Fibroblast of lung (primary cell): Measurements from ENCODE around the gene SERP1. TPM values are rescaled to one million over a fixed set of nuclear protein-coding genes. Genes with fewer than 3 reads are reported as not detected.

ENCODE experiments used
- DNase-seq, 2 donors: peaks; one replicate each; pipeline versions ENCODE4 v3.0.0 to v3.0.0-alpha.2; 2010; ENCODE audit warnings: low read depth in 2 of 2
- H2AFZ ChIP-seq: 2 replicates; pipeline ENCODE4 v1.5.1; 2012; ENCODE audit warnings: low read length, control low read depth, inconsistent platforms
- H3K27ac ChIP-seq: 2 replicates; pipeline ENCODE4 v1.5.1; 2011; ENCODE audit warnings: low read length, control low read depth; ENCODE audit not compliant: insufficient read depth
- H3K27me3 ChIP-seq: 2 replicates; pipeline ENCODE4 v1.5.1; 2011; ENCODE audit warnings: mild to moderate bottlenecking, low read length; ENCODE audit not compliant: control insufficient read depth, insufficient read depth
- H3K36me3 ChIP-seq: 2 replicates; pipeline ENCODE4 v1.5.1; 2011; ENCODE audit warnings: low read length; ENCODE audit not compliant: control insufficient read depth, insufficient read depth
- H3K4me1 ChIP-seq: 2 replicates; pipeline ENCODE4 v1.5.1; 2011; ENCODE audit warnings: low read length; ENCODE audit not compliant: control insufficient read depth, insufficient read depth; ENCODE audit errors: extremely low read depth
- H3K4me2 ChIP-seq: 2 replicates; pipeline ENCODE4 v1.5.1; 2011; ENCODE audit warnings: low read length, control low read depth; ENCODE audit not compliant: insufficient read depth; ENCODE audit errors: extremely low read depth
- H3K4me3 ChIP-seq, 4 experiments: fragments of 200-600 bp in 1 of 4; sonication (generic) in 1 of 4; replicated peaks in 1 of 4; 2 replicates each; pipeline ENCODE4 v1.5.1; 2011 to 2016; ENCODE audit warnings: low read length in 4 of 4, low read depth in 3 of 4, mild to moderate bottlenecking in 3 of 4, control low read depth in 2 of 4, inconsistent platforms in 1 of 4, mixed read lengths in 1 of 4; ENCODE audit not compliant: insufficient read depth in 1 of 4; ENCODE audit errors: control extremely low read depth in 1 of 4
- H3K79me2 ChIP-seq: 2 replicates; pipeline ENCODE4 v1.5.1; 2012; ENCODE audit warnings: mild to moderate bottlenecking, low read length, inconsistent platforms; ENCODE audit not compliant: control insufficient read depth, insufficient read depth
- H3K9ac ChIP-seq: 2 replicates; pipeline ENCODE4 v1.5.1; 2011; ENCODE audit warnings: mild to moderate bottlenecking, low read length, control low read depth; ENCODE audit not compliant: insufficient read depth
- H3K9me3 ChIP-seq: 2 replicates; pipeline ENCODE4 v1.5.1; 2012; ENCODE audit warnings: low read depth, low read length; ENCODE audit not compliant: control insufficient read depth, insufficient read depth
- H4K20me1 ChIP-seq: 2 replicates; pipeline ENCODE4 v1.5.1; 2011; ENCODE audit warnings: low read length; ENCODE audit not compliant: control insufficient read depth, insufficient read depth; ENCODE audit errors: extremely low read depth
- CTCF ChIP-seq, 2 donors: IDR thresholded peaks in 1 of 2; conservative IDR thresholded peaks in 1 of 2; 1 replicate in 1 of 2; 2 replicates in 1 of 2; pipeline ENCODE4 v1.5.1; 2011 to 2012; ENCODE audit warnings: low read length in 2 of 2, control low read depth in 1 of 2, inconsistent platforms in 1 of 2, low read depth in 1 of 2, mild to moderate bottlenecking in 1 of 2
- EZH2 ChIP-seq: IDR thresholded peaks from 2 replicates; pipeline ENCODE4 v1.5.1; 2012; ENCODE audit warnings: low read length, control low read depth, mild to moderate bottlenecking; ENCODE audit errors: missing control alignments
- polyA plus RNA-seq, 2 donors: library from polyadenylated mRNA; depleted of rRNA in 1 of 2; stranded (reverse) in 1 of 2; unstranded in 1 of 2; fragments of >200 nt; gene quantifications; 2 replicates each; pipeline ENCODE4 v1.2.1, GENCODE V29; 2011 to 2012; ENCODE audit warnings: missing spikeins in 1 of 2
- total RNA-seq: library from RNA; depleted of rRNA; stranded (reverse); fragments of >200 nt; gene quantifications from 2 replicates; pipeline ENCODE4 v1.2.1, GENCODE V29; 2014

Gene SERP1
- total and polyA plus RNA-seq, 2 donors (not counting 1 experiment from before 2014, with no cell fraction given): 105 to 135 TPM

- Histone ChIP-seq H2AFZ (no peak overlapping the region), H3K9me3 (no peaks in the 10 kb centered on the region), H3K4me1 (no peaks in the 10 kb centered on the region), H3K27me3 (no peaks in the 10 kb centered on the region), H3K79me2 (peaks cover 15% of the 10 kb centered on the region), H3K9ac (no peak overlapping the region), H3K27ac (no peak overlapping the region), H3K36me3 (no peaks in the 10 kb centered on the region), H4K20me1 (no peaks in the 10 kb centered on the region), H3K4me2 (no peak overlapping the region), H3K4me3 (no peak overlapping the region)
- no peak for DNase-seq
- TF ChIP-seq EZH2 (no peak), CTCF (conservative IDR thresholded peaks at IDR 0.05 in 1 of 2, IDR thresholded peaks at IDR 0.05 in 1 of 2; ENCODE audit: low read depth in 1 of 2, low read length in 2 of 2) (no peak)
Measured at GRCh38 chr3:150538324-150539208, 7.7 kb downstream of the SERP1 start.

- Histone ChIP-seq H3K4me2 (no peak overlapping the region), H3K9ac (no peak overlapping the region), H3K27me3 (no peaks in the 10 kb centered on the region), H3K27ac (no peak overlapping the region), H3K4me3 (no peak overlapping the region), H3K9me3 (no peaks in the 10 kb centered on the region), H3K36me3 (no peaks in the 10 kb centered on the region), H4K20me1 (no peaks in the 10 kb centered on the region), H2AFZ (no peak overlapping the region), H3K79me2 (no peaks in the 10 kb centered on the region), H3K4me1 (no peaks in the 10 kb centered on the region)
- DNase-seq: no peak
- TF ChIP-seq CTCF (conservative IDR thresholded peaks at IDR 0.05 in 1 of 2, IDR thresholded peaks at IDR 0.05 in 1 of 2; ENCODE audit: low read depth in 1 of 2, low read length in 2 of 2) (no peak), EZH2 (no peak)
Measured at GRCh38 chr3:150535204-150535603, 11.1 kb downstream of the SERP1 start.

GRCh38 chr3:150531775-150532174, 14.5 kb downstream of the SERP1 start:
- Histone ChIP-seq H3K27me3 (no peaks in the 10 kb centered on the region), H3K9ac (no peak overlapping the region), H3K4me3 (no peak overlapping the region), H3K4me2 (no peak overlapping the region), H3K79me2 (no peaks in the 10 kb centered on the region), H3K36me3 (no peaks in the 10 kb centered on the region), H4K20me1 (no peaks in the 10 kb centered on the region), H3K9me3 (no peaks in the 10 kb centered on the region), H3K27ac (no peak overlapping the region), H3K4me1 (no peaks in the 10 kb centered on the region), H2AFZ (no peak overlapping the region)
- TF ChIP-seq CTCF (conservative IDR thresholded peaks at IDR 0.05 in 1 of 2, IDR thresholded peaks at IDR 0.05 in 1 of 2; ENCODE audit: low read depth in 1 of 2, low read length in 2 of 2) (no peak), EZH2 (no peak)
- DNase-seq: no peak
